Measurements from ENCODE around the gene RNPEPL1. TPM values are rescaled to one million over a fixed set of nuclear protein-coding genes. Genes with fewer than 3 reads are reported as not detected.

Gene RNPEPL1
- total and polyA plus RNA-seq, 7 donors: 48.8 to 79.6 (median 59.4) TPM

GRCh38 chr2:240571314-240571973 is 3.2 kb downstream of the RNPEPL1 start:
- 86 to 89% (median 86%) methylated on average over 17 to 18 of the region's 18 CpGs for WGBS, 3 donors
- no peak for TF ChIP-seq CTCF (IDR thresholded peaks at IDR 0.05)
- no peaks in the 10 kb centered on the region for H3K27me3 ChIP-seq (ENCODE audit: insufficient read depth in 3 of 3, low read length in 2 of 3)
- H3K36me3 ChIP-seq (ENCODE audit: insufficient read depth in 1 of 2, low read depth in 1 of 2): peaks cover 0 to 38% of the 10 kb centered on the region in 2 donors
- no peak overlapping the region for H3K4me3 ChIP-seq
- no peak for ATAC-seq
- H3K9me3 ChIP-seq: no peaks in the 10 kb centered on the region
- peak; percentile 6 to 36 for DNase-seq
- peaks cover 27% of the 10 kb centered on the region for H3K4me1 ChIP-seq
- no peak overlapping the region for H3K27ac ChIP-seq
- intact Hi-C loops (cut with DNase I): loop anchor here in 1 of 2 donors (2.0 kb wide), 1 partner anchor 13 kb away; no protein-coding TSS in a partner anchor

GRCh38 chr2:240572141-240573031 is 4.1 kb downstream of the RNPEPL1 start:
- Histone ChIP-seq H3K36me3 (ENCODE audit: insufficient read depth in 1 of 2, low read depth in 1 of 2) (peaks cover 0 to 47% of the 10 kb centered on the region in 2 donors), H3K9me3 (no peaks in the 10 kb centered on the region), H3K27ac (no peak overlapping the region), H3K4me1 (peaks cover 18% of the 10 kb centered on the region), H3K27me3 (ENCODE audit: insufficient read depth in 3 of 3, low read length in 2 of 3) (no peaks in the 10 kb centered on the region), H3K4me3 (no peak overlapping the region)
- intact Hi-C loops (cut with DNase I): no loop called here
- ATAC-seq (no peak), DNase-seq (peak; percentile 10 to 53)
- TF ChIP-seq CTCF (IDR thresholded peaks at IDR 0.05): no peak
- 85 to 92% (median 86%) methylated on average over 28 to 30 of the region's 30 CpGs for WGBS, 3 donors

- Histone ChIP-seq H3K4me3 (no peak overlapping the region), H3K9me3 (no peaks in the 10 kb centered on the region), H3K27ac (no peak overlapping the region), H3K27me3 (ENCODE audit: insufficient read depth in 3 of 3, low read length in 2 of 3) (no peaks in the 10 kb centered on the region), H3K4me1 (peaks cover 13% of the 10 kb centered on the region), H3K36me3 (ENCODE audit: insufficient read depth in 1 of 2, low read depth in 1 of 2) (peaks cover 0 to 55% of the 10 kb centered on the region in 2 donors)
- DNase-seq (peak; percentile 10 to 39), ATAC-seq (no peak)
- TF ChIP-seq CTCF (IDR thresholded peaks at IDR 0.05): no peak
- intact Hi-C loops (cut with DNase I): no loop called here
- WGBS, 3 donors: 82 to 88% (median 88%) methylated on average over 15 to 20 of the region's 20 CpGs
These were observed 4.8 kb downstream of the RNPEPL1 start for GRCh38 chr2:240573071-240573515.

- H3K36me3 ChIP-seq (ENCODE audit: insufficient read depth in 1 of 2, low read depth in 1 of 2): peaks cover 0 to 61% of the 10 kb centered on the region in 2 donors
- WGBS, 3 donors: 87 to 93% (median 87%) methylated on average over 36 to 37 of the region's 37 CpGs
- no peak for ATAC-seq
These were observed 5.5 kb downstream of the RNPEPL1 start for GRCh38 chr2:240573516-240574385.

More at GRCh38 chr2:240573516-240574385, 5.5 kb downstream of the RNPEPL1 start:
- intact Hi-C loops (cut with DNase I): no loop called here
- Histone ChIP-seq H3K4me1 (peaks cover 13% of the 10 kb centered on the region), H3K27me3 (ENCODE audit: insufficient read depth in 3 of 3, low read length in 2 of 3) (no peaks in the 10 kb centered on the region), H3K27ac (no peak overlapping the region), H3K4me3 (no peak overlapping the region), H3K9me3 (no peaks in the 10 kb centered on the region)
- no peak for TF ChIP-seq CTCF (IDR thresholded peaks at IDR 0.05)
- DNase-seq: peak; percentile 10 to 52

Measured in psoas muscle (tissue), 8 donors.